Endothelial cell of umbilical vein (primary cell): ENCODE data around the gene MID1.

Experiments
- EZH2 ChIP-seq: IDR thresholded peaks from 2 replicates; pipeline ENCODE4 v1.6.1; 2012; ENCODE audit warnings: borderline replicate concordance, low read depth, mild to moderate bottlenecking, moderate library complexity, low read length, inconsistent platforms; ENCODE audit not compliant: severe bottlenecking
- FOS ChIP-seq: IDR thresholded peaks from 2 replicates; pipeline ENCODE4 v1.6.1; 2011; ENCODE audit warnings: mild to moderate bottlenecking, low read length, moderate library complexity, borderline replicate concordance; ENCODE audit not compliant: insufficient read depth
- GATA2 ChIP-seq: IDR thresholded peaks from 2 replicates; pipeline ENCODE4 v1.7.0; 2011; ENCODE audit warnings: low read depth, mild to moderate bottlenecking, moderate library complexity, mixed read lengths, low read length; ENCODE audit not compliant: insufficient read length, insufficient read depth
- POLR2AphosphoS5 ChIP-seq: IDR thresholded peaks from 2 replicates; pipeline ENCODE4 v1.6.1; 2012; ENCODE audit warnings: low read depth, mild to moderate bottlenecking, control low read depth, low read length, moderate library complexity; ENCODE audit not compliant: insufficient read depth
- TF ChIP-seq, protein P1 (sequence below), 2 donors: IDR thresholded peaks; 1 replicate in 1 of 2; 2 replicates in 1 of 2; pipeline ENCODE4 v1.5.1; 2011; ENCODE audit warnings: low read length in 2 of 2, mild to moderate bottlenecking in 2 of 2, moderate library complexity in 2 of 2, control low read depth in 1 of 2, inconsistent platforms in 1 of 2, low read depth in 1 of 2; ENCODE audit not compliant: insufficient read depth in 1 of 2; ENCODE audit errors: extremely low read depth in 1 of 2

DNA sequence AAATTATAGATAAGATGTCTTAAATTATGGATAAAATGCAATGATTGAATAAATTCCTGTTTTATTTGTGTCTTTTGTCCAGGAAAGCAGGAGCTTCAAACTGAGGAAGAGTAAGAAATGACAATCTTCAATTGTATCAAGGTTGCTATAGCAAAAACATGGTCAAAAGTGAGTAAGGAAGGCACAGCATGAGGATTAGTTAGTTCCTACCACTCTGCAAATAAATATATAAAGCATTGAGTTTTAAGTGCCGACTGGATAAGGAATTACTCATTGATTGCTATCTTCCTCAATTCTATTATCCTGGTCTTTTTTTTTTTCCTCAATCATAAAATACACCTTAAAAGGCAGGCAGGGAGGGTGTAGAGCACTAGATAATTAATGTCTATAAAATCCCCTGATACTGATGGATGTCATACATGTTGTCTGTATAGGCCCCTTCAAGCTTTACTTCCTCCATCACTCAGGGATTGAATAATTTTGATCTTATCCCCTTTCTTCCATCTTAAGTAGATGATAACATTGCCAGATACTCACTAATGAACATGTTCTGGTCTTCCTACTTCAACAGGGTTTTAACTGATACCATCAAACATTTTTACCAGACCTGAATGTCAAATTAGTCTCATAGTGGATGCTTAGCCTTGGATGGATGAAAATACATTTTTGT lies 86.6 kb downstream of the MID1 start:
- TF ChIP-seq, protein P1, sequence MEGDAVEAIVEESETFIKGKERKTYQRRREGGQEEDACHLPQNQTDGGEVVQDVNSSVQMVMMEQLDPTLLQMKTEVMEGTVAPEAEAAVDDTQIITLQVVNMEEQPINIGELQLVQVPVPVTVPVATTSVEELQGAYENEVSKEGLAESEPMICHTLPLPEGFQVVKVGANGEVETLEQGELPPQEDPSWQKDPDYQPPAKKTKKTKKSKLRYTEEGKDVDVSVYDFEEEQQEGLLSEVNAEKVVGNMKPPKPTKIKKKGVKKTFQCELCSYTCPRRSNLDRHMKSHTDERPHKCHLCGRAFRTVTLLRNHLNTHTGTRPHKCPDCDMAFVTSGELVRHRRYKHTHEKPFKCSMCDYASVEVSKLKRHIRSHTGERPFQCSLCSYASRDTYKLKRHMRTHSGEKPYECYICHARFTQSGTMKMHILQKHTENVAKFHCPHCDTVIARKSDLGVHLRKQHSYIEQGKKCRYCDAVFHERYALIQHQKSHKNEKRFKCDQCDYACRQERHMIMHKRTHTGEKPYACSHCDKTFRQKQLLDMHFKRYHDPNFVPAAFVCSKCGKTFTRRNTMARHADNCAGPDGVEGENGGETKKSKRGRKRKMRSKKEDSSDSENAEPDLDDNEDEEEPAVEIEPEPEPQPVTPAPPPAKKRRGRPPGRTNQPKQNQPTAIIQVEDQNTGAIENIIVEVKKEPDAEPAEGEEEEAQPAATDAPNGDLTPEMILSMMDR (IDR thresholded peaks at IDR 0.05; ENCODE audit: extremely low read depth in 1 of 2, insufficient read depth in 1 of 2, low read depth in 1 of 2, low read length in 2 of 2), result no peak
- TF ChIP-seq FOS, result no peak
- TF ChIP-seq EZH2, result no peak
- TF ChIP-seq POLR2AphosphoS5, result no peak
- no peak for TF ChIP-seq GATA2
